ENCODE results near the gene MYCBP2.

The MYCBP2 gene

GRCh38 chr13:77136902-77137420 lies 189.9 kb downstream of the MYCBP2 start:
- no CpG with 5 or more reads among the region's 3 CpGs for WGBS, 2 donors (ENCODE audit: extremely low coverage in 2 of 2, insufficient read length in 2 of 2, insufficient replicate concordance in 1 of 2)
- Histone ChIP-seq H3K4ac (ENCODE audit: low read length) (no peak overlapping the region), H4K91ac (ENCODE audit: low read depth, low read length, poor library complexity) (no peak overlapping the region), H2AFZ (ENCODE audit: low read length) (no peak overlapping the region), H2BK12ac (ENCODE audit: low read length) (no peak overlapping the region), H3K14ac (ENCODE audit: low read length) (no peak overlapping the region), H3K4me2 (ENCODE audit: insufficient read depth, low read length, poor library complexity, severe bottlenecking) (no peak overlapping the region), H3K18ac (ENCODE audit: low read length) (no peak overlapping the region), H3K27ac (replicated peaks; ENCODE audit: low read length) (no peak overlapping the region), H3K9me3 (replicated peaks in 1 of 2; ENCODE audit: control insufficient read depth in 2 of 2, insufficient read depth in 1 of 2, low read depth in 1 of 2, low read length in 2 of 2) (no peaks in the 10 kb centered on the region), H3K4me1 (ENCODE audit: control insufficient read depth in 2 of 2, insufficient read depth in 1 of 2, low read depth in 1 of 2, low read length in 2 of 2) (no peaks in the 10 kb centered on the region), H3K36me3 (replicated peaks in 1 of 2; ENCODE audit: control insufficient read depth in 2 of 2, insufficient read depth in 2 of 2, low read length in 2 of 2) (peaks cover 3 to 23% of the 10 kb centered on the region in 2 donors), H2AK5ac (ENCODE audit: low read depth, low read length) (no peak overlapping the region), H2BK15ac (ENCODE audit: low read length) (no peak overlapping the region), H2BK5ac (ENCODE audit: low read length) (no peak overlapping the region), H4K8ac (ENCODE audit: low read depth, low read length) (no peak overlapping the region), H3K27me3 (ENCODE audit: control insufficient read depth in 3 of 3, insufficient read depth in 3 of 3, low read depth in 1 of 3, low read length in 3 of 3) (no peaks in the 10 kb centered on the region), H3K4me3 (ENCODE audit: low read length in 2 of 2) (no peak overlapping the region), H3K79me1 (ENCODE audit: low read depth, low read length) (no peaks in the 10 kb centered on the region), H3K23ac (ENCODE audit: low read depth, low read length, poor library complexity) (no peak overlapping the region), H2BK120ac (ENCODE audit: low read depth, low read length) (no peak overlapping the region), H3K9ac (ENCODE audit: low read depth, low read length, poor library complexity) (no peak overlapping the region)
- DNase-seq (ENCODE audit: low spot score), result no peak

- Histone ChIP-seq H3K27me3 (ENCODE audit: control insufficient read depth in 3 of 3, insufficient read depth in 3 of 3, low read depth in 1 of 3, low read length in 3 of 3) (no peaks in the 10 kb centered on the region), H2BK15ac (ENCODE audit: low read length) (no peak overlapping the region), H3K79me1 (ENCODE audit: low read depth, low read length) (no peaks in the 10 kb centered on the region), H3K18ac (ENCODE audit: low read length) (no peak overlapping the region), H4K91ac (ENCODE audit: low read depth, low read length, poor library complexity) (no peak overlapping the region), H3K4me3 (ENCODE audit: low read length in 2 of 2) (no peak overlapping the region), H3K23ac (ENCODE audit: low read depth, low read length, poor library complexity) (no peak overlapping the region), H4K8ac (ENCODE audit: low read depth, low read length) (no peak overlapping the region), H2BK12ac (ENCODE audit: low read length) (no peak overlapping the region), H2BK120ac (ENCODE audit: low read depth, low read length) (no peak overlapping the region), H3K4me1 (ENCODE audit: control insufficient read depth in 2 of 2, insufficient read depth in 1 of 2, low read depth in 1 of 2, low read length in 2 of 2) (no peaks in the 10 kb centered on the region), H3K27ac (replicated peaks; ENCODE audit: low read length) (no peak overlapping the region), H2AFZ (ENCODE audit: low read length) (no peak overlapping the region), H2BK5ac (ENCODE audit: low read length) (no peak overlapping the region), H2AK5ac (ENCODE audit: low read depth, low read length) (no peak overlapping the region), H3K4ac (ENCODE audit: low read length) (no peak overlapping the region), H3K9me3 (replicated peaks in 1 of 2; ENCODE audit: control insufficient read depth in 2 of 2, insufficient read depth in 1 of 2, low read depth in 1 of 2, low read length in 2 of 2) (no peaks in the 10 kb centered on the region), H3K4me2 (ENCODE audit: insufficient read depth, low read length, poor library complexity, severe bottlenecking) (no peak overlapping the region), H3K9ac (ENCODE audit: low read depth, low read length, poor library complexity) (no peak overlapping the region), H3K36me3 (replicated peaks in 1 of 2; ENCODE audit: control insufficient read depth in 2 of 2, insufficient read depth in 2 of 2, low read length in 2 of 2) (peaks cover 2 to 6% of the 10 kb centered on the region in 2 donors), H3K14ac (ENCODE audit: low read length) (no peak overlapping the region)
- no peak for DNase-seq (ENCODE audit: low spot score)
- no CpG with 5 or more reads among the region's 1 CpG for WGBS, 2 donors (ENCODE audit: extremely low coverage in 2 of 2, insufficient read length in 2 of 2, insufficient replicate concordance in 1 of 2)
These were observed 202.5 kb downstream of the MYCBP2 start for GRCh38 chr13:77124423-77124822.

GRCh38 chr13:77118134-77118533 lies 208.8 kb downstream of the MYCBP2 start:
- H3K18ac ChIP-seq (ENCODE audit: low read length), result no peak overlapping the region
- WGBS, 2 donors (ENCODE audit: extremely low coverage in 2 of 2, insufficient read length in 2 of 2, insufficient replicate concordance in 1 of 2), result no CpG with 5 or more reads among the region's 3 CpGs
- H2AK5ac ChIP-seq (ENCODE audit: low read depth, low read length), result no peak overlapping the region
- no peak overlapping the region for H3K14ac ChIP-seq (ENCODE audit: low read length)
- no peak overlapping the region for H2BK12ac ChIP-seq (ENCODE audit: low read length)
- H3K9ac ChIP-seq (ENCODE audit: low read depth, low read length, poor library complexity), result no peak overlapping the region
- H2AFZ ChIP-seq (ENCODE audit: low read length), result no peak overlapping the region
- H4K8ac ChIP-seq (ENCODE audit: low read depth, low read length), result no peak overlapping the region
- no peak overlapping the region for H4K91ac ChIP-seq (ENCODE audit: low read depth, low read length, poor library complexity)
- H3K4me3 ChIP-seq (ENCODE audit: low read length in 2 of 2), result peak overlapping the region in 1 of 2 donors; percentile 55
- no peak overlapping the region for H2BK15ac ChIP-seq (ENCODE audit: low read length)
- H2BK5ac ChIP-seq (ENCODE audit: low read length), result no peak overlapping the region
- peaks cover 0 to 2% of the 10 kb centered on the region in 2 donors for H3K4me1 ChIP-seq (ENCODE audit: control insufficient read depth in 2 of 2, insufficient read depth in 1 of 2, low read depth in 1 of 2, low read length in 2 of 2)
- H3K27ac ChIP-seq (replicated peaks; ENCODE audit: low read length), result no peak overlapping the region
- H3K27me3 ChIP-seq (ENCODE audit: control insufficient read depth in 3 of 3, insufficient read depth in 3 of 3, low read depth in 1 of 3, low read length in 3 of 3), result no peaks in the 10 kb centered on the region
- H3K4ac ChIP-seq (ENCODE audit: low read length), result no peak overlapping the region
- no peaks in the 10 kb centered on the region for H3K79me1 ChIP-seq (ENCODE audit: low read depth, low read length)
- no peak overlapping the region for H2BK120ac ChIP-seq (ENCODE audit: low read depth, low read length)
- peaks cover 2 to 9% of the 10 kb centered on the region in 2 donors for H3K36me3 ChIP-seq (replicated peaks in 1 of 2; ENCODE audit: control insufficient read depth in 2 of 2, insufficient read depth in 2 of 2, low read length in 2 of 2)
- H3K4me2 ChIP-seq (ENCODE audit: insufficient read depth, low read length, poor library complexity, severe bottlenecking), result no peak overlapping the region
- no peak for DNase-seq (ENCODE audit: low spot score)
- no peaks in the 10 kb centered on the region for H3K9me3 ChIP-seq (replicated peaks in 1 of 2; ENCODE audit: control insufficient read depth in 2 of 2, insufficient read depth in 1 of 2, low read depth in 1 of 2, low read length in 2 of 2)
- no peak overlapping the region for H3K23ac ChIP-seq (ENCODE audit: low read depth, low read length, poor library complexity)

GRCh38 chr13:77114271-77114670 lies 212.6 kb downstream of the MYCBP2 start:
- Histone ChIP-seq H2BK12ac (ENCODE audit: low read length) (no peak overlapping the region), H3K9ac (ENCODE audit: low read depth, low read length, poor library complexity) (no peak overlapping the region), H2BK5ac (ENCODE audit: low read length) (no peak overlapping the region), H4K8ac (ENCODE audit: low read depth, low read length) (no peak overlapping the region), H3K27ac (replicated peaks; ENCODE audit: low read length) (no peak overlapping the region), H3K27me3 (ENCODE audit: control insufficient read depth in 3 of 3, insufficient read depth in 3 of 3, low read depth in 1 of 3, low read length in 3 of 3) (no peaks in the 10 kb centered on the region), H3K18ac (ENCODE audit: low read length) (no peak overlapping the region), H3K23ac (ENCODE audit: low read depth, low read length, poor library complexity) (no peak overlapping the region), H3K79me1 (ENCODE audit: low read depth, low read length) (no peaks in the 10 kb centered on the region), H3K9me3 (replicated peaks in 1 of 2; ENCODE audit: control insufficient read depth in 2 of 2, insufficient read depth in 1 of 2, low read depth in 1 of 2, low read length in 2 of 2) (peaks cover 4 to 6% of the 10 kb centered on the region in 2 donors), H3K4ac (ENCODE audit: low read length) (no peak overlapping the region), H3K4me2 (ENCODE audit: insufficient read depth, low read length, poor library complexity, severe bottlenecking) (no peak overlapping the region), H3K4me3 (ENCODE audit: low read length in 2 of 2) (no peak overlapping the region), H3K4me1 (ENCODE audit: control insufficient read depth in 2 of 2, insufficient read depth in 1 of 2, low read depth in 1 of 2, low read length in 2 of 2) (peaks cover 0 to 2% of the 10 kb centered on the region in 2 donors), H2BK15ac (ENCODE audit: low read length) (no peak overlapping the region), H4K91ac (ENCODE audit: low read depth, low read length, poor library complexity) (no peak overlapping the region), H3K36me3 (replicated peaks in 1 of 2; ENCODE audit: control insufficient read depth in 2 of 2, insufficient read depth in 2 of 2, low read length in 2 of 2) (peaks cover 3 to 9% of the 10 kb centered on the region in 2 donors), H2BK120ac (ENCODE audit: low read depth, low read length) (no peak overlapping the region), H3K14ac (ENCODE audit: low read length) (no peak overlapping the region), H2AFZ (ENCODE audit: low read length) (no peak overlapping the region), H2AK5ac (ENCODE audit: low read depth, low read length) (no peak overlapping the region)
- DNase-seq (ENCODE audit: low spot score), result no peak

Data from neuronal stem cell (in vitro differentiated cells).